PFSK-1 (cell line): ENCODE data around the gene PLEKHJ1.

Experiments used
- FOXP2 ChIP-seq: optimal IDR thresholded peaks from 2 replicates; pipeline ENCODE3; 2011; ENCODE audit warnings: borderline replicate concordance, control low read depth, inconsistent platforms; ENCODE audit not compliant: insufficient read depth; ENCODE audit errors: extremely low read length, extremely low read depth
- POLR2AphosphoS5 ChIP-seq: IDR thresholded peaks from 2 replicates; pipeline ENCODE4 v1.6.1; 2012; ENCODE audit warnings: low read depth, mild to moderate bottlenecking, control low read depth, low read length, moderate library complexity
- SIN3A ChIP-seq: IDR thresholded peaks from 2 replicates; pipeline ENCODE4 v1.6.1; 2012; ENCODE audit warnings: mild to moderate bottlenecking, low read length, moderate library complexity, borderline replicate concordance; ENCODE audit not compliant: insufficient read depth
- TAF1 ChIP-seq: IDR thresholded peaks from 2 replicates; pipeline ENCODE4 v1.6.1; 2012; ENCODE audit warnings: low read length, control low read depth, borderline replicate concordance; ENCODE audit not compliant: insufficient read depth
- TF ChIP-seq, protein P1 (sequence below), 2 experiments: IDR thresholded peaks; 2 replicates each; pipeline versions ENCODE4 v1.6.1 to v1.8.0; 2011 to 2012; ENCODE audit warnings: low read depth in 2 of 2, low read length in 2 of 2, control low read depth in 1 of 2, inconsistent platforms in 1 of 2, mild to moderate bottlenecking in 1 of 2, moderate library complexity in 1 of 2; ENCODE audit not compliant: insufficient read depth in 1 of 2

PLEKHJ1 gene

DNA sequence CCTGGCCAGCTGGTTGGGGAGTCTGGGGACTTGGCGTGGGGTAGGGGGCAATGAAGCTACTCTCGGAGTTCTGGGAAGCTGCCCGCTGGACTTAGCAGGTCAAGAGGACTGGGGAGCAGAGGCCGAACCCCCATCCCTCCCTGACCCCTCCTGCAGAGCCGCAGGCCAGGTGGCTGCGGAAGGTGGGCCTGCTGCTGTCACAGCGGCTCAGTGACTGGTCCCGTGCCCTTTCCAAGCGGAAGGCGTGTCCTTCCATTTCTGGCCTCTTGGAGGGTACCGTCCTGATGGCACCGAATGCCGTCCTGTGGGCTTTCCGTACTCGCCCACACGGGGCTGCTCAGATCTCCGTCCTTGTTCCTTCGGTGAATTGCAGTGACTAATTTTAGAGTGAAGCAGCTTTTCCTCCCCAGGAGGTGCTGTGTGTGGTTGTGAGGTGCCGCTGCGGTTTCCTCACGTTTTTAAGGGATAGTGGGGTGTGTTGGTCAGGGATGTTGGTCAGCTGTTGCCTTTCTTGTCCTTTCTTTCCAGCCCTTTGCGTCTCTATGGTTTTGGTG, 51.6 kb downstream of the PLEKHJ1 start:
- no peak for TF ChIP-seq TAF1
- TF ChIP-seq FOXP2, result no peak
- no peak for TF ChIP-seq SIN3A
- TF ChIP-seq POLR2AphosphoS5, result no peak
- TF ChIP-seq, protein P1, sequence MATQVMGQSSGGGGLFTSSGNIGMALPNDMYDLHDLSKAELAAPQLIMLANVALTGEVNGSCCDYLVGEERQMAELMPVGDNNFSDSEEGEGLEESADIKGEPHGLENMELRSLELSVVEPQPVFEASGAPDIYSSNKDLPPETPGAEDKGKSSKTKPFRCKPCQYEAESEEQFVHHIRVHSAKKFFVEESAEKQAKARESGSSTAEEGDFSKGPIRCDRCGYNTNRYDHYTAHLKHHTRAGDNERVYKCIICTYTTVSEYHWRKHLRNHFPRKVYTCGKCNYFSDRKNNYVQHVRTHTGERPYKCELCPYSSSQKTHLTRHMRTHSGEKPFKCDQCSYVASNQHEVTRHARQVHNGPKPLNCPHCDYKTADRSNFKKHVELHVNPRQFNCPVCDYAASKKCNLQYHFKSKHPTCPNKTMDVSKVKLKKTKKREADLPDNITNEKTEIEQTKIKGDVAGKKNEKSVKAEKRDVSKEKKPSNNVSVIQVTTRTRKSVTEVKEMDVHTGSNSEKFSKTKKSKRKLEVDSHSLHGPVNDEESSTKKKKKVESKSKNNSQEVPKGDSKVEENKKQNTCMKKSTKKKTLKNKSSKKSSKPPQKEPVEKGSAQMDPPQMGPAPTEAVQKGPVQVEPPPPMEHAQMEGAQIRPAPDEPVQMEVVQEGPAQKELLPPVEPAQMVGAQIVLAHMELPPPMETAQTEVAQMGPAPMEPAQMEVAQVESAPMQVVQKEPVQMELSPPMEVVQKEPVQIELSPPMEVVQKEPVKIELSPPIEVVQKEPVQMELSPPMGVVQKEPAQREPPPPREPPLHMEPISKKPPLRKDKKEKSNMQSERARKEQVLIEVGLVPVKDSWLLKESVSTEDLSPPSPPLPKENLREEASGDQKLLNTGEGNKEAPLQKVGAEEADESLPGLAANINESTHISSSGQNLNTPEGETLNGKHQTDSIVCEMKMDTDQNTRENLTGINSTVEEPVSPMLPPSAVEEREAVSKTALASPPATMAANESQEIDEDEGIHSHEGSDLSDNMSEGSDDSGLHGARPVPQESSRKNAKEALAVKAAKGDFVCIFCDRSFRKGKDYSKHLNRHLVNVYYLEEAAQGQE (IDR thresholded peaks at IDR 0.05; ENCODE audit: insufficient read depth in 1 of 2, low read depth in 2 of 2, low read length in 2 of 2), result no peak
